CD4-positive, alpha-beta T cell treated with Interleukin-17A for 1 hour (primary cell): ENCODE measurements around the gene MYLK.

Source experiments
- DNase-seq: peaks from one replicate; pipeline ENCODE4 v3.0.0-alpha.2; 2020

Gene MYLK

DNA sequence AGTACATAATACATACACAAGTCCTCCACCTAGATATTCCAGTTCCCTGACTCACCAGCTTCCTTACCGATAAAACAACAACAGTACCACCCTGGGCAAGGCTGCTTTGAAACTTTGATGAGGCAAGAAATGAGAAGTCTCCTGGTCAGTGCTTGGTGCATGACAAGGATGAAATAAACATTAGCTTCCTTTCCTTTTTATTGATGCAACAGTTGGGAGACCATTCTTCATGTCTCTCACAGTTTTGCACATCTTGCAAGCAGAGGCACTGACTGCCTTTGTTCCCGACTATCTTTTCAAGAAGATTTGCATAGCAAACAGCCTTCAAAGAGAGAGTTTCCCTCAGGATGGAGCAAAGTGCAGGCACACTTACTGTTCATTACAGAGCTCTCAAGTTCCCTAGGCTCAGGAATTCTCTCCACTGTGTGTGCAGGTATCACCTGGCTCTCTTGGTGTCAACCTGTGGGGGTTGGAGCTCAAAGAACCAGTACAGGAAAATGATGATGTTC lies 65.2 kb downstream of the MYLK start:
- DNase-seq: no peak

DNA sequence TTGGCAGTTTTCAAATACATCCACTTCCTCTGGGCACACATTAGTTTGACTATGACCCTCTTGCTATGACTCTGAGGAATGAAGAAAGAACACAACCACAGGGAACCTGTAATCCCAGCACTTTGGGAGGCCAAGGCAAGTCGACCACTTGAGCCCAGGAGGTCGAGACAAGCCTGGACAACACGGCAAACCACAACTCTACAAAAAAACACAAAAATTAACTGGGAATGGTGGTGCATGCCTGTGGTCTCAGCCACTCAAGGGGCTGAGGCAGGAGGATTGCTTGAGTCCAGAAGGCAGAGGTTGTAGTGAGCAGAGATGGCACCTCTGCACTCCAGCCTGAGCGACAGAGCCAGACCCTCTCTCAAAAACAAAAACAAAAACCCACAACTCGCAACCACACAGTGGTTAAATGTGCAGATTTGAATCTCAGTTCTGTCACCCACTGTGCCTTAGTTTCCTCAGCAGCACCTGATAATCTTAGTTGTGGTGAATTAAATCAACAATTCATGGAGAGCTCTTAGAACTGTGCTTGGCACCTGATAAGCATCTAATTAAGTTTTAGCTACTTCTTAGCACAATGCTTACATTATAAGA lies 65.7 kb downstream of the MYLK start:
- no peak for DNase-seq

DNA sequence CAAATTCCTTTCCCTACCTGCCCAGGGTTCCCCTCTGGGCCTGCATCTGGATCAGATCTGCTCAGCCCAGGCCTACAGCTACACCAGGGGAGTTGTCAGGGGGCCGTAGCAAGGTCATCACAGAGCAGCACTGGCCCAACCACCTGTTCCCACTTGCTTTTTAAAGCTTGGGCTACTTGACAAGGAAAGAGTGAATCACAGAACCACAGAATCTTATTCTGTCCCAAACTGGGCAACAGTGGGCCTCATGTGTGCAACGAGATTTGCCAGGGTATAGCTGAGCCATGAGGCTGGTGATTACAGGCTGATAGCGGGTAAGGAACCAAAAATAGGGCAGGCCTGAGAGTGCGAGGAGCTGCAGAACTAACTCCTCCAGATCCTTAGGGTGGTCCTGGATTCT lies 66.7 kb downstream of the MYLK start:
- DNase-seq: no peak

DNA sequence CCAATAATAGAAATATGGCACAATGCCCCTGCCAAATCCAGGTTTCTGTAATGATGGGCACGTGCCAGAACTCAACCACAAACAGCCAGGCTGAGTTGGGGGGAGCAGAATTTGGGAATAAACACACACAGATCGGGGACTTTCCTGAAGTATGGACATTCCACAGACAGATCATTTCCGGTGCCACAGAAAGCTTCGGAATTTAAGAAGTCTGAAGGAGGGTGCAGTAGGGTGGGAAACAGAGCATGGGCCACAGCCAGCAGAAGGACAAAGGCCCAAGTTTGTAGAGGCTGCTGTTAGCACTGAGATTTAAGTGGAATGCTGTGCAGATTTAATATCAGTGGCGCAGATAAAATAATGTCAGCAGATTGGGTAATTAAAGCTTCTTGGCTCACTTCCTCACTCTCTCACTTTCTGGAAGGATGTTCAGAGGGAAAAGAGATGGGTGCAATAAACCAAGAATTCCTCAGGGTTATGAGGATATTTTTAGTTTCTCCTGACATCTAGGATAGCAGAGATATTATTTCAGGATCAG lies 67.4 kb downstream of the MYLK start:
- no peak for DNase-seq

DNA sequence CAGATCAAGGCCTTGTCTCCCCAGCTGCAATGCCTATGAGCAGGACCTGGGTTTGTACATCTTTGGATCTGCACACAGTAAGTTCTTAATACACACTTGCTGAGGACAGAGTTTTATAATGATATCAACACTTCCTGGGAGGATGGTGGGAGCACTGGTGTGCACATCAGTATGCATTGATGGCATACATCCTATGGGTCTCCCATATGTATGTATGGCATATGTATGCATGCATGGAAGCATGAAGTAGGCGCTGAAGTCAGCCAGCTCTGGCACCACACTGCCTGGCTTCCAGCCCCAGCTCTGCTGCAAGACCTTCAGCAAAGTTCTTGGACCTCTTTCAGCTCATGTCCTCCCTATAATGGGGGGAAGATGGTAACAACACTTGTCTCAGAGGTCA lies 68.2 kb downstream of the MYLK start:
- no peak for DNase-seq

DNA sequence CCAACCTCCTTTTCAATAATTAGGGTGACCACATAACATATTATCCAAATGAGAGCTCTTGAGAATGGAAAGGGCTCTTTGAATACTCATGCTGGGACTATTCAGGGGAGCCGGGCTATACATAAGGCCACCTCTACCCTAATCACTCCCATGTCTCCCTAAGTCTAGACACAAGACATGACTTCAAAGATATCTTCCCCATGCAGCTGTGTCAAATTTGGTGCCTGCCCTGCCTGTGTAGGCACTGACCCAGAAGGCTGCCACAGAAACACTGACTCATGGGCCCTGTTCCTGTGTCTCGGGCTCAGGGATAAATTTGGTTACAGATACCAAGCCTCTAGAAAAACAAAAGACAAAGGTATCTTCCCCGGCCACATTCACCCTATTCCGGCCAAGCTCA lies 70.3 kb downstream of the MYLK start:
- no peak for DNase-seq

DNA sequence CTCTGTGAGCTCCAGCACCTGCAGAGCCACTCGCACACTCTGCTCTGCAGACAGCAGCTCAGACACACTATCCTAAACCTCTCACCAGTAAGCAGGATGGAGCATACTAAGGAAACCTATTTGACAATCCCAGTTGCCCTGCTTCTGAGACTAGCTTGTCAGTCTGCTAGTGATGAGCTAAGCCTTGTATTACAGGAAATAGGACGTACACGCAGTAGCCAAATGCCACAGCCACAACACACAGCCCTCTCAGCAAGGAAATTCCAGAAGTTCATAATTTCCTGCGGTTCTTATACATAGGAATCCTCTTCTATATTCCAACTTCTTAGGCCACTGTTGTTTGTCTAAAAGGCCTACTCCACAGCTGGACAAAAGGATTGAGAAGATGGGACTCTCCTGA lies 74.5 kb downstream of the MYLK start:
- no peak for DNase-seq

DNA sequence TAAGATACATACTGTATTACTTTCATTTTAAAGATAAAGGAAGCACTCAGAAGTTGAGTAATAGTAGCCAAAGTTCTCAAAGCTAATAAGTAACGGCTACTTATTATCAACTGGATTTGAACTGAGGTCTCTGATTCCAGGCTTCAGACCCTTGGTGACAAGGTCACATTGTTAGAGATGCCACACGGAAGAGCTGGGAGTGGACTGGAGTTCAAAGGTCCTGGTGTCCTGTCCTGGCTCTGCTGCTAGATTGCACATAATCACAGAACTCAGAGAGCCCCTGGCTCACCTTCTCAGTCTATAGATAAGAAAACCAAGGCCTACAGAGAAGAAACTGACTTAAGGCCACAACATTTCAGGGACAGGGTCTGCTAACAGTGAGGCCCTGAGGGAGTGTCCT lies 75.3 kb downstream of the MYLK start:
- DNase-seq: no peak

DNA sequence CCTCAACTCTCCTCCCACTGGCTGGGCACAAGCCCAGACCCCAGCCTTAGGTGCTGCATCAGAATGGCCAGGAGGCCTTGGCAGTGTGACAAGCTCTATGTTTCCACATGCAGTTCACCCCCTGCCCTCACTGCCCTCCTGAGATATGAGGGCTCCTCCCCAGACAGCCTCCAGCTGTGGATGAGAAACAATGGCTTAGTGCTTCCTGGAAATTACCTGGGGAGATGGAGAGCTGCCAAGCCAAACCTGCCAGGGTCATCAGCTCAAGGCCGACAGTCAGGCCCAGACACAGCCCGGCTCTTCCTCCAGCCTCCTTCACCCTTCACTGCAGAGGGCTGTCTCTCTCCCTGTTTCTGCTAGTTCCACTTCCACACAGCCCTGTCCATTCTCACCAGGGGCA lies 76.3 kb downstream of the MYLK start:
- DNase-seq: no peak

DNA sequence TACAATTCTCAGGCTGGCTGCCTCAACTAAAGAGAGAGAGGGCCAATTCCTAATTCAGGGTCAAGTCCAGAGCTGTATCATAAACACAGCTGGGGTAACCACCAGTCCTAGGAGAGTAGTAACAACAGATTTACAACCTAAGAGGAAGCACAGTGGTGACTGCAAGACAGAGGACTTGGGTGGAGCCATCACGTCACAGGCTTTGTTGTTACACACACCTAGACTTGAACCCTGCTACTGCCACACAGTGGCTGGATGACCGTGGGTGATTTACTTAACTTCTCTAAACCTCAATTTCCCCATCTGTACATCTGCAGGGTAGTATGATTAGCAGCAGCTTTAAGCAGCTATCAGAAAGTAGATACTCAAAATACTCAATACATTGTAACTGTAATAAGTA lies 78.6 kb downstream of the MYLK start:
- no peak for DNase-seq

DNA sequence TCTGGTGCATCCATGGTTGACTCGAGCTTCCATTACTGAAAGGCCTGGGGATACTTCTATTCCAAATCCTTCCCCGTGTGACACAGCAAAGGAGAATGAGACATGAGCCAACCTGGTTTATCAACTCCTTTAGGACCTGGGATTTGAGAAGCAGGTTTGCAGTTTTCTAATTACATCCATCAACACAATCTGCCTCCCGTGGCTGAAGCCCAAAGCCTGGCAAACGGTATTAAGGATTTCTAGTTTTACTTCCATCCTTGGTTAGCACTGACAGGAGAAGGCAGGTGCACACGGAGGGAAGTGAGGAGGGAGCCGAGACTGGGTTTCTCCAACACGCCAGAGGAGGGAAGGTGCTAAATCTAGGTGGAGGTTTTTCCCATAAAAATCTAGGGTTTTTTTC lies 79.0 kb downstream of the MYLK start:
- DNase-seq: no peak

DNA sequence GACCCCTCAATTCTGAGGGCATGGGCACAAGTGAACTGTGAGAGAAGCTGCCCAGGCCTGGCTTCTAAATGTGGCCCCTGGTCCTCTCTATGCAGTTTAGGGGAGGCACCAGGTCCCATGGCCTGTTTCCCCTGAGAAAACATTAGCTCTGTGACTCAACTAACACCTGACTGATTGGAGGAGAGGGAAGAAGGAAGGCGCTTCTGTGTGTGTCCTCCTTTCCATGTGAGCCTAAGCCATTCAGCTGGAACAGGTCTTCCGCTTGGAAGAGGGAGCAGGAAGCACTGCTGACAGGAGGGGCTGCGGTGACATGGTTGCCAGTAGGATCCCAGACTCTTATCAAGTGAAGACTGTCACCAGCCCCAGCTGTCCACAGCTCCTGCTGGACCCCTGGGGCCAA lies 79.5 kb downstream of the MYLK start:
- DNase-seq: no peak

DNA sequence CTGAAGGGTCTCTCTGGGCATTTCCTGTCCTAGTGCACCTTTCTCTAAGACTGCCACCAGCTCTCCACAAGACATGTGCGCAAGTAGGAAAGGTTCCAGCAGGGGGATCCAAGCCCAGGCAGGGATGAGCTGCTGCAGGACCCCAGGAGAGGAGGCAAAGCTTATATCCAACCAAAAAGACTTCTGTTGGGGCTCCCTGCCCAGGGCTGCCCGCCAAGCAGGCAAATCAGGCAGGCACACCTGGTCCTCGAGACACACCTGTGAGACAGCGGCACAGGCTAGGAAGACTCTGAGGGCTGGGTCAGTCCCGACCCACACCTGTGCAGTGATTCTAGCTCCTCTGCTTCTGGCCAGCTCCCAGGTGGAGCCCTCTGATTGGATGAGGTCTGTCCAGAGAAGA lies 80.6 kb downstream of the MYLK start:
- no peak for DNase-seq

DNA sequence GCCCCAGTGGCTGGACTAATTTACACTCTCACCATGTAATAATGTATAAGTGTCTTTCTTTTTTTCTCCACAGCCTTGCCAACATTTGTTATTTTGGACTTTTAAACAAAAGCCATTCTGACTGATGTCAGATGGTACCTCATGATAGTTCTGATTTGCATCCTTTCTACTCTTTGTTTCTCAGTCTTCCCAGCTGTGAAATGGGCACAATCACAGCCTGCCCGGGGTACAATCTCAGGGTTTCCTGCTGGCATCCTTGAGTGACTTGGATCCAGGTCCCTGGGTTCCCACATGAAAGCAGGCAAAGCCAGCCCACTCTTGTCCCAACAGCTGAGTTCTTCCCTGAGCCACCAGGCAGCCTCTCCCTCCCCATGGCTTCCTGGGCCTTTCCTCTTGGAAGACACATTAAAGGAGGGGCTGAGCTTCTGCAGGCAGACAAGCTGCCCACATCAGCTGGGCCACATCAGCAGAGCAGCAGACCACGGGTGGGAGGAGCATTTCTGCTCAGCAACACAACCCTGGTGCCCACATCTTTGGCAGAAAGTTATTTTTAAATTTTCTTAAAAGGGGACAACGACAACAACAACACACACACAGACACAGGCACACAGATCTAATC lies 82.0 kb downstream of the MYLK start:
- DNase-seq: no peak

DNA sequence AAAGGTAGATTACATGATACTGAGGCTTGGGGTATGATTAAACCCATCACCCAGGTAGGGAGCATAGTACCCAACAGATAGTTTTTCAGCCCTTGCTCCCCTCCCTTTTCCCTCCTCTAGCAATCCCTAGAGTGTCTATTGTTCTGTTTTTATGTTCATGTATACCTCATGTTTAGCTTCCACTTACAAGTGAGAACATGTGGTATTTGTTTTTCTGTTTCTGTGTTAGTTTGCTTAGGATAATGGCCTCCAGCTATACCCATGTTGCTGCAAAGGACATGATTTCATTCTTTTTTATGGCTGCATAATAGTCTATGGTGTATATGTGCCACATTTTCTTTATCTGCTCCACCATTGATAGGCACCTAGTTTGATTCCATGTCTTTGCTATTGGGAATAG lies 82.7 kb downstream of the MYLK start:
- DNase-seq: no peak

DNA sequence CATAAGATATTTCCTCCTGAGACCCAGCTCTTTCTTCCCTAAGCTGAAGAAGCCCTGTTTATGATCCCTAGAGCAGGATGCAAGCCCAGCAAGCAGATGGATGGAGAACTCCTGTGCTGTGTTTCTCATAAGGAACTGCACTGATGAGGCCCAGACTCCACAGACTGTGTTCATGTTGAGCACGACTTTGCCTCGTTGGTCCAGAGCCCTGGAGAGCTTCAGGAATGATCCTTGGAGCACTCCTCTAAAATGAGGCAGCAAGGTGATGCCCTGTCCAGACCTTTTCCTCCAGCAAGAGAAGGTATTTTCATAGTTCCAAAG lies 83.8 kb downstream of the MYLK start:
- DNase-seq: no peak

DNA sequence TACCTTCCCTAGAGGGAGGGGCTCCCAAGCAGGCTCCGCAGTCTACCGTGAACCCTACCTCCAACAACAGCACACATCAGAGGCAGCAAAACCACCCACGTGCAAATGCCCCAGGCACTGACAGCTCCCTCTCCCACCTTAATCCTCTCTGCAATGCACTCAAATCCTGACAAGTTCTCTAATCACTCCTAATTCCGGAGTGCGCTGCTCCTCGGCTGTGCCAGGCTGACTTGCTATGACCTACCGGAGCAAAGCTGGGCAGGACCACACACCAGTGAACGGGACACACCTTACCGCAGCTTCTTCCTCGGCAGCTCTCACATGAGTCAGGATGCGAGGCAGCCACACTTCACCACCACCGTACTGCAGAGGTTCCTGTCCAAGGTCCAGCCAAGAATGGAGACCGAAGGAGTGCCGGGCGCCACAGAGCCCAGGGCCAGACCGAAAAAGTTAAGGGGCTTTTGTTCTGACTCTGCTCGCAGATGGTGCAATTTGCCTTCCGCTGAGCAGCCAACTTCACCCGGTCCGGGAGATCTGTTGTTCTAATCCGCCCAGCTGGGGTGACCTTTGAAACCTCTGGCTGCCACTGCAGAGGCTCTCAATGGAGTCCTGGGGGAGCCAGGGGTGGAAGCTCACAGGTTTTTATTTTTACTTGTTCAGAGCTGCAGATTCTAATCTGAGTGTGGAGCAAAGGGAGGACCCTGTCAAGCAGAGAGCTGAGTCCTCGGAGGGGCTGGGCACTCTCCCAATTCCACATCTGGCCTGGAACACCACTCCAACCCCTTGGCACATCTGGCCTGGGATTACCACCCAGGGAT lies 84.4 kb downstream of the MYLK start:
- DNase-seq: no peak

DNA sequence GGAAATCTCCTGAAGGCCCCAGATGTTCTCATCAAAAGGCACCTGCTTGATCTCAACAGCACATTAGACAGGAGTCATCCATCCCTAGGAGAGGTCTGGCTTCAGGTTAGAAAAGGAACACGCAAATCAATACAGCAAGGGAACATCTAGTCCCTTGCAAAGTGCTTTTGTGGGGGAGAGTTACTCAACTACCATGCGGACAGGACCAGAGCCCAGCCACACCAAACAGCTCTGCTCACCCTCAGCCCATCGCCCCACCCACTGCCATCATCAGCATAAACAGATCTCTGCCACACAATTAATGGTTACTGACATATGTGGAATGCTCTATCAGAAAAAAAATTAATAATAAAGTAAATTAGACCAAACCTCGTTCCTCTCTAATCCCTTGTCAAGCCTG lies 85.6 kb downstream of the MYLK start:
- no peak for DNase-seq

DNA sequence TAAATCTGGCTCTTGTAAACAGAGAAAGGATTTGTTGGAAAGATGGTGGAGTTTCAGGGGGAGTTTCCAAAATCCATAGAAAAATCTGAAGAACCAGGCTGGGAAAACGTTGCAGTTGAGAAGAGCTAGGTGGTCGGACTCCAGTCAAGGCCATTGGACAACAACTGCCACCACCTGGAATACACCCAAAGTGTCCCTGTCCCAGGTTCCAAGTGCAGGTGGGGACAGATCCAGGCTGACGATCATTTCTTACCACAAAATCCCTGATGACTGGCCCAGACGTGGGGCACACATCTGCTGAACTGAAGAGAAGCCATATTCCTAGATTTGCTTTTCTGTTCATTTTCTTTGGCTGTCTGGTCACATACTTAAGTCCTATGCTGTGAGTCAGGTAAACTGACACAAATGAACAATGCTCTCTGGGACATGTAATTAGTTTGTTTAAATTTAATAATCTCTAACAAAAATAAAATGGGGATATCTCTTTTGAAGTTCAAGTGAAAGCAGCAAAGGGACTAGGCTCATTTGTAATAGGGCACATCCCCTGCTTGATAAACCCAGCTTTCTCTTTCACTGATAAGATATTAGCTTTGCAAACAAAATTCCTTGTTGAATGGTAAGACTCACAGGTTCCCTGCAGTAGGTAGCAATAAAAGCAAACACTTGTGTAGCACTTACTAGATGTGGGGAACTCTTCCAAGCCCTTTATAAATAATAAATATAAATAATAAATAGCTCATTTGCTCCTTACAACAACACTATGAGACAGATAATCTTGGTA lies 88.5 kb downstream of the MYLK start:
- DNase-seq: no peak

DNA sequence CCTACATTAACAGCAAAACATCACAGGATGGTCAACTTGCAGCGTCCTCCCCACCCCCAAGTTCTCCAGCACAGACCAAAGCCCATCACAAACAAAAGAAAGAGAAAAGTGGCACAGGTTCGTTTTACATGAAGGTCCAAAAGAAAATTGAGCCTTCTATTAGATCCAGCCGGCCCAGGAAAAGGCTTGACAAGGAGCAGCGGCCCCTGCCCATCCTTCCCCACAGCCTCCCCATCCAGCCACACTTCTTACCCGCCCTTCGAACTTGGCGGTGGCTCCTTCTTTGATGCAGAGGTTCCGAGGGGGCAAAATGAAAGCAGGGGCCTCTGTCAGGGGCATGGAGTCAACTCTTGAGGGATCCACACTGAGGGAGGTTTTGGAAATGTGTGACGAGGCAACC lies 90.7 kb downstream of the MYLK start:
- no peak for DNase-seq

DNA sequence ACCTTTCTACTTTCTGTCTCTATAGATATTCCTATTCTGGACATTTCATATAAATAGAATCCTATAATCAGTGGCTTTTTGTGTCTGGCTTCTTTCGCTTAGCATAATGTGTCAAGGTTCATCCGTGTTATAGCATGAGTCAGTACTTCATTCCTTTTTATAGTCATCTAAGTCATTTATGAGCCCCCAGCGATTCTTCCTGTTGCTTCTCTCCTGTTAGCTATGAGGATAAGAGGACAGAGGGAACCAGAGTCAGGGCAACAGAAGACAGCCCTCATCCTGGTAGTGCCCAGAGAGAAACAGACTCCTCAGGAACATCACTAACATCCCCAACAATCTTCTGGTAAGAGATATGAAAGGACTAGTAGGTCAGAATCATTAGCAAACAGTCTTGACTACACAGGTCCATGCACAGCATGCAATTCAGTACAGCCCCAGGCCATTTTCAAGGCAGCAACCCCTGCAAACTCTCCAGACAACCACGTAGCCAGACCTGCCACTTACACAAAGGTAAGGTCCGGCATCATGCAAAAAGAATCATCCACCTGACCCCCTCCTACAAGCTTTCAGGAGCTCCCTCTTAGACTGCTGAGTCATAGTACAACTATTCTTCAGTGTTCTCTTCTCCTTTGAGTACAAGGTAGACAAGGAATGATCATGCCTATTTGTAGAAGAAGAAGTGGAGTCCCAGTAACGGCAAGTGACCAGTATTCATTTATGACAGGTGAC lies 91.5 kb downstream of the MYLK start:
- DNase-seq: no peak

DNA sequence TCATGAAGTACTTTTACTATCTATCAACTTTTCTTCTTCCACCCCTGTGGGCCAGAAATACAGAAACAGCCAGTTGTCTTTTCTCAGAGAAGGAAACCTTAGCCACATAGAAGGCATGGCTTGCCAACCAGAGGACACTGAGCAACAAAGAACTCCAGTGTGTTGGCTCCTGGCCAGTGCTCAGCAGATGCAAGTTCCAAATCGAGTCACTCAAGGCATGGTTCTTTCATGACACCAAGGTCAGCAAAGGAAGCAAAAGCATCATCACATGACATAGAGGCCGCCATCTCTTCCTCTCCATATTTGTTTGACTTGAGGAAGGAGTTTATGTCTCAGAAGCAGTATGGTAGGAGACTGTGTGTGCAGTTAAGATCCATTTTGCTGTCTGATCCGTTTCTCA lies 92.2 kb downstream of the MYLK start:
- DNase-seq: no peak

DNA sequence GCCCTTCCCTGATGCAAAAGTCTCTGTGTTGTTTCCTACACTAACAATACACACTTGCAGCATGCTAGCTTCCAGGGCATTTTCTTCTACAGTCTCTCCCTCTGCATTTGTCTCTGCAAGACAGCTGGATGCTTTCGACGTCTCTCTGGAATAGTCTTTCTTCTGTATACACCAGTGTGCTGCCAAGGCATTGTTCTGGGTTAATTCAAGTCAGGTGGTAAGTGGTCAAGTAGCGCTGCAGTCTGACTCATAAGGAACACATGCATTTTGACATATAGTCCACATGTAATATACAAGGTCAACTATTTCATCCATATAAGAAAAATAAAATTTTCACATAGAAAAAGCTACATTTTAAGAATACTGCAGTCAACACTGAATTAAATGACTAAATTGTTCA lies 92.7 kb downstream of the MYLK start:
- no peak for DNase-seq
